ENCODE results near the gene CDH15. TPM values are rescaled to one million over a fixed set of nuclear protein-coding genes. Genes with fewer than 3 reads are reported as not detected.

CDH15 gene
- total RNA-seq, 3 donors from 2014 or later (not counting 1 experiment from before 2014, with no cell fraction given) = 0.20 TPM; not detected in 2

DNA sequence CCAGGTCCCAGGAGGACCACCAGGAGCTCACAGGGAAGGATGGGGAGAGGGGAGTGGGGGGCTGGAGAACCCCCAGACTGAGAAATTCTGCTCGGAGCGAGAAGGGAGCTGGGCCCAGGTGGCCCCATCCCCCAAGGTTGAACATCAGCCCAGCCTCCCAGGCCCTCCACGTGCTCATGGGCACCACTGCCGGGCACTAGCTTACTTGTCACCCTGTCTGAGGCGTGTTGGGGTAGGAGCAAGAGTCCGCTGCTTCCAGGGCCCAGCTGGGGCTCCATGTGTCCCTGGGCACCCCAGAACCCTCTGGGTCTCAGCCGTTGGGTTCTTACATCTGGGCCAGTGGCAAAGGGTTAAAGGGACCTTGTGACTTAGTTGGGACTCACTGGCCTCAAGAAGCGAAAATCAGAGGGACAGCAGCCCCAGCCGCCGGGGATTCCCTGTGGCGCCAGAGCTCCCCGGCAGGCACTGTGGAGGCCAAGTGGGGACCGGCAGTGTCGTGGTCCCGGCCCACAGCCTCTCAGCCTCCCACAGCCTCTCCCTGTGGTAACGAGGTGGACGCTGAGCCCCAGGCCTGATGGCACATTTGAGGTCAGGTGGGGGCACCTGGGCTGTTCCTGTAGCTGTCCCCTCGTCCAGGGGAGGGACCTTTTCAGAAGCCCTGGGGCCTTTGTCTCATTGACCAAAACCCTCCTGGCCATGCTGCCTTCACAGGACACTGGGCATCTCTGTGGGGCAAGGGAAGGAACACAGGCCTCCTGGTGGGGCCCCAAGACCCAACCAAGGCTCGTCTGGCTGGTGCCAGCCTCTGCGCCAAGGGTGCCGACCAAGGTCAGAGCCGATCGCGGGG, 33.7 kb upstream of the CDH15 start:
- Mint-ChIP-seq H3K27ac (no peak overlapping the region), H3K36me3 (peaks cover 5% of the 10 kb centered on the region), H3K4me3 (no peak overlapping the region), H3K4me1 (peaks cover 14 to 16% of the 10 kb centered on the region in 2 donors), H3K9me3 (no peaks in the 10 kb centered on the region), H3K27me3 (ENCODE audit: low read depth in 2 of 2) (no peaks in the 10 kb centered on the region)
- intact Hi-C loops (cut with micrococcal nuclease) = no loop called here
- ATAC-seq (no peak), DNase-seq (no peak)
- Histone ChIP-seq H3K27me3 (ENCODE audit: control insufficient read depth, insufficient read depth, low read length) (no peaks in the 10 kb centered on the region), H3K4me1 (ENCODE audit: control insufficient read depth, insufficient read depth, low read length) (peaks cover 14% of the 10 kb centered on the region), H3K27ac (ENCODE audit: low read length) (no peak overlapping the region), H3K9me3 (ENCODE audit: control insufficient read depth, insufficient read depth, low read length) (no peaks in the 10 kb centered on the region), H3K36me3 (ENCODE audit: control insufficient read depth, insufficient read depth, low read length) (peaks cover 25% of the 10 kb centered on the region), H3K4me3 (ENCODE audit: low read length) (no peak overlapping the region)
- WGBS (ENCODE audit: insufficient coverage) = 93% methylated on average over 24 of the region's 24 CpGs
- TF ChIP-seq, protein P1, sequence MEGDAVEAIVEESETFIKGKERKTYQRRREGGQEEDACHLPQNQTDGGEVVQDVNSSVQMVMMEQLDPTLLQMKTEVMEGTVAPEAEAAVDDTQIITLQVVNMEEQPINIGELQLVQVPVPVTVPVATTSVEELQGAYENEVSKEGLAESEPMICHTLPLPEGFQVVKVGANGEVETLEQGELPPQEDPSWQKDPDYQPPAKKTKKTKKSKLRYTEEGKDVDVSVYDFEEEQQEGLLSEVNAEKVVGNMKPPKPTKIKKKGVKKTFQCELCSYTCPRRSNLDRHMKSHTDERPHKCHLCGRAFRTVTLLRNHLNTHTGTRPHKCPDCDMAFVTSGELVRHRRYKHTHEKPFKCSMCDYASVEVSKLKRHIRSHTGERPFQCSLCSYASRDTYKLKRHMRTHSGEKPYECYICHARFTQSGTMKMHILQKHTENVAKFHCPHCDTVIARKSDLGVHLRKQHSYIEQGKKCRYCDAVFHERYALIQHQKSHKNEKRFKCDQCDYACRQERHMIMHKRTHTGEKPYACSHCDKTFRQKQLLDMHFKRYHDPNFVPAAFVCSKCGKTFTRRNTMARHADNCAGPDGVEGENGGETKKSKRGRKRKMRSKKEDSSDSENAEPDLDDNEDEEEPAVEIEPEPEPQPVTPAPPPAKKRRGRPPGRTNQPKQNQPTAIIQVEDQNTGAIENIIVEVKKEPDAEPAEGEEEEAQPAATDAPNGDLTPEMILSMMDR (IDR thresholded peaks at IDR 0.05) = no peak

DNA sequence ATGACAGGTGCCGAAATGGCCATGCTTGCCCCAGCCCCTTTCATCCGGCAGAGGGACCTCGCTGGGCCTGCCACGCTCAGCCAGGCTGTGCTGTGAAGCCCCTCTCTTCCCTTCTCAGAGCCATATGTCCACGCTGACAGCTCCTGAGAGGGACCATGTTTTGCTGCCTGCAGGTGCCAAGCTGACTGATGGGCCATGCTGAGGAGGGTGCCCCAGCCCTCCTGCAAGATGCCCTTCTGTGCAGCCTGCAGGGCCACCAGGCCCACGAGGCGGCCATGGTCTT, 33.1 kb upstream of the CDH15 start:
- Mint-ChIP-seq H3K4me3 (no peak overlapping the region), H3K27ac (no peak overlapping the region), H3K36me3 (peaks cover 5% of the 10 kb centered on the region), H3K4me1 (peaks cover 14 to 15% of the 10 kb centered on the region in 2 donors), H3K9me3 (no peaks in the 10 kb centered on the region), H3K27me3 (ENCODE audit: low read depth in 2 of 2) (no peaks in the 10 kb centered on the region)
- peaks cover 27% of the 10 kb centered on the region for H3K36me3 ChIP-seq (ENCODE audit: control insufficient read depth, insufficient read depth, low read length)
- TF ChIP-seq, protein P1 (IDR thresholded peaks at IDR 0.05) = no peak
- H3K4me3 ChIP-seq (ENCODE audit: low read length) = no peak overlapping the region
- H3K27ac ChIP-seq (ENCODE audit: low read length) = no peak overlapping the region
- 96% methylated on average over 7 of the region's 7 CpGs for WGBS (ENCODE audit: insufficient coverage)
- no peaks in the 10 kb centered on the region for H3K27me3 ChIP-seq (ENCODE audit: control insufficient read depth, insufficient read depth, low read length)
- no peak for ATAC-seq
- H3K9me3 ChIP-seq (ENCODE audit: control insufficient read depth, insufficient read depth, low read length) = no peaks in the 10 kb centered on the region
- H3K4me1 ChIP-seq (ENCODE audit: control insufficient read depth, insufficient read depth, low read length) = peaks cover 13% of the 10 kb centered on the region
- no peak for DNase-seq
- intact Hi-C loops (cut with micrococcal nuclease) = no loop called here

DNA sequence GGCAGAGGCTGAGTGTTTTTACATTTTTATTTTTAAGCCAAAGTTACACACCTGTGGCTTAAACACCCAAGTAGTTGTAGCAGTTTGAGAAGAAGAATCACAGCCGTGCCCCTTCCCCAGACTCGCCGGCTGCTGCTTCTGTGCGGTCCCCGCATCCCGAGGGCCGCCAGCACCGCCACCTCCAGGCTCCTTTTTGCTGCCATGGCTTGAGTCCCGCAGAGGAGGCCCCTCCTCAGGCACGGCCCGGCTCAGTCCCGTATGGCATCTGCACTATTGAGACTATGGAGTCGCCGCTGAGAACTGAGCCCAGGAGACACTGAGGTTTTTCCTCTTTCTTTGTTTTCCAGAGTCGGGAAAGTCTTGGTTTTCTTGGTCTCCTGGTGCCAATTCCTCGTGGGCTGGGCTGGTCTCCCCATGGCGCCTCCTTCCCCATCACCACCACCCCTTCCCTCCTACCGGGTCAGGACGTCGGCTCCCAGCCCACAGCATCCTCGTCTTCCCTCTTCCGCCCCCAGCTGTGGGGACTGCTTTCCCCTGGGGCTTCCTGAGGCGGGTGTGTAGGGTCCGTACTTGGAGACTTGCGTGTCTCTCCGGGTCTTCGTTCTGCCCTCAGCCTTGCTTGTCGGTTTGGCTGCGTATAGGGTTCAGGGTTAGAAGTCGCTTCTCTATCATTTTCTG, 32.6 kb upstream of the CDH15 start:
- Mint-ChIP-seq H3K27ac (no peak overlapping the region), H3K36me3 (peaks cover 3% of the 10 kb centered on the region), H3K27me3 (ENCODE audit: low read depth in 2 of 2) (no peaks in the 10 kb centered on the region), H3K4me3 (no peak overlapping the region), H3K4me1 (peaks cover 9 to 10% of the 10 kb centered on the region in 2 donors), H3K9me3 (no peaks in the 10 kb centered on the region)
- no peak overlapping the region for H3K27ac ChIP-seq (ENCODE audit: low read length)
- no peak for DNase-seq
- TF ChIP-seq, protein P1 (IDR thresholded peaks at IDR 0.05) = no peak
- H3K4me3 ChIP-seq (ENCODE audit: low read length) = no peak overlapping the region
- H3K36me3 ChIP-seq (ENCODE audit: control insufficient read depth, insufficient read depth, low read length) = peaks cover 22% of the 10 kb centered on the region
- no peak for ATAC-seq
- 97% methylated on average over 30 of the region's 30 CpGs for WGBS (ENCODE audit: insufficient coverage)
- H3K9me3 ChIP-seq (ENCODE audit: control insufficient read depth, insufficient read depth, low read length) = no peaks in the 10 kb centered on the region
- H3K27me3 ChIP-seq (ENCODE audit: control insufficient read depth, insufficient read depth, low read length) = no peaks in the 10 kb centered on the region
- peaks cover 8% of the 10 kb centered on the region for H3K4me1 ChIP-seq (ENCODE audit: control insufficient read depth, insufficient read depth, low read length)
- intact Hi-C loops (cut with micrococcal nuclease) = no loop called here
